ENCODE results near the gene FOLR2.

GRCh38 chr11:72221386-72222075 lies 4.9 kb downstream of the FOLR2 start:
- no peak for TF ChIP-seq CTCF (IDR thresholded peaks at IDR 0.05)
- no peak for TF ChIP-seq POLR2A (IDR thresholded peaks at IDR 0.05)
- TF ChIP-seq POLR2AphosphoS5 (IDR thresholded peaks at IDR 0.05) = no peak
